Activated CD8-positive, alpha-beta memory T cell treated with anti-CD3 and anti-CD28 coated beads, Interleukin-2, amount 50 U/mL, for 48 hours (primary cell): ENCODE data around the gene TCFL5.
A peak's percentile ranks its signal among the peaks of the same experiment; 100 is the strongest.

Source experiments
- DNase-seq: peaks from one replicate; pipeline ENCODE4 v3.0.0-alpha.2; 2020

The TCFL5 gene

GRCh38 chr20:62832212-62832922 lies 29.3 kb downstream of the TCFL5 start:
- DNase-seq = peak; percentile 65

- no peak for DNase-seq
Observed at GRCh38 chr20:62831854-62832211, 29.8 kb downstream of the TCFL5 start.

GRCh38 chr20:62831361-62831788 lies 30.2 kb downstream of the TCFL5 start:
- peak; percentile 47 for DNase-seq

GRCh38 chr20:62830821-62831220 lies 30.8 kb downstream of the TCFL5 start:
- DNase-seq = no peak

GRCh38 chr20:62830251-62830650 lies 31.4 kb downstream of the TCFL5 start:
- DNase-seq = no peak

GRCh38 chr20:62829231-62830230 lies 32.1 kb downstream of the TCFL5 start:
- DNase-seq = no peak

- DNase-seq = no peak
Observed at GRCh38 chr20:62828511-62829230, 33.0 kb downstream of the TCFL5 start.

GRCh38 chr20:62828051-62828450 lies 33.6 kb downstream of the TCFL5 start:
- no peak for DNase-seq

- DNase-seq = no peak
Observed at GRCh38 chr20:62827311-62828038, 34.1 kb downstream of the TCFL5 start.

GRCh38 chr20:62826646-62827310 lies 34.8 kb downstream of the TCFL5 start:
- DNase-seq = no peak

GRCh38 chr20:62825986-62826645 lies 35.5 kb downstream of the TCFL5 start:
- DNase-seq = no peak

GRCh38 chr20:62825333-62825985 lies 36.2 kb downstream of the TCFL5 start:
- no peak for DNase-seq

GRCh38 chr20:62824476-62825332 lies 36.9 kb downstream of the TCFL5 start:
- DNase-seq = no peak

- DNase-seq = no peak
Observed at GRCh38 chr20:62823688-62824475, 37.7 kb downstream of the TCFL5 start.

GRCh38 chr20:62822788-62823651 lies 38.6 kb downstream of the TCFL5 start:
- DNase-seq = no peak

- no peak for DNase-seq
Observed at GRCh38 chr20:62822239-62822787, 39.3 kb downstream of the TCFL5 start.

GRCh38 chr20:62821726-62822210 lies 39.9 kb downstream of the TCFL5 start:
- DNase-seq = no peak
